OCI-LY7 (cell line): ENCODE data around the gene RBMS1.

Experiments used
- CTCF ChIP-seq: fragments of 200-600 bp; sonication (generic); conservative IDR thresholded peaks from 2 replicates; pipeline ENCODE4 v1.5.1; 2014; ENCODE audit warnings: mild to moderate bottlenecking, antibody characterized with exemption, low read length, moderate library complexity, mixed read lengths
- EZH2phosphoT487 ChIP-seq: fragments of 200-600 bp; sonication (generic); IDR thresholded peaks from 2 replicates; pipeline ENCODE4 v1.6.1; 2018; ENCODE audit warnings: low read depth, borderline replicate concordance, mild to moderate bottlenecking, mixed run types, antibody characterized with exemption, low read length, moderate library complexity, mixed read lengths

GRCh38 chr2:160411167-160411566 is 82.4 kb downstream of the RBMS1 start:
- TF ChIP-seq CTCF (no peak), EZH2phosphoT487 (no peak)
